Smooth muscle cell (in vitro differentiated cells): ENCODE measurements around the gene PAK1. TPM values are rescaled to one million over a fixed set of nuclear protein-coding genes. Genes with fewer than 3 reads are reported as not detected.

ENCODE experiments used
- DNase-seq: peaks from one replicate; lab custom pipeline; 2025; ENCODE audit not compliant: unreplicated experiment; lab: John Stamatoyannopoulos, UW
- H2AFZ ChIP-seq: fragments of 200-600 bp; sonication (generic); 2 replicates; pipeline ENCODE4 v1.6.0; 2016; ENCODE audit warnings: antibody characterized with exemption, low read depth, mild to moderate bottlenecking
- H3F3A ChIP-seq: fragments of 200-600 bp; sonication (generic); 2 replicates; pipeline ENCODE4 v1.6.0; 2017; ENCODE audit warnings: antibody characterized with exemption, low read depth
- H3K27ac ChIP-seq: fragments of 200-600 bp; sonication (generic); 2 replicates; pipeline ENCODE4 v1.5.1; 2016; ENCODE audit warnings: low read depth, mild to moderate bottlenecking
- H3K27me3 ChIP-seq: fragments of 200-600 bp; sonication (generic); 2 replicates; pipeline ENCODE4 v1.6.1; 2016; ENCODE audit warnings: low read depth, mild to moderate bottlenecking
- H3K36me3 ChIP-seq: fragments of 200-600 bp; sonication (generic); 2 replicates; pipeline ENCODE4 v1.5.1; 2016; ENCODE audit warnings: low read depth
- H3K4me1 ChIP-seq: fragments of 200-600 bp; sonication (generic); 2 replicates; pipeline ENCODE4 v1.5.1; 2016; ENCODE audit warnings: low read depth
- H3K4me2 ChIP-seq: fragments of 200-600 bp; sonication (generic); 2 replicates; pipeline ENCODE4 v1.6.0; 2016; ENCODE audit warnings: mild to moderate bottlenecking
- H3K4me3 ChIP-seq: fragments of 200-600 bp; sonication (generic); 2 replicates; pipeline ENCODE4 v1.5.1; 2016; ENCODE audit warnings: mild to moderate bottlenecking
- H3K79me2 ChIP-seq: fragments of 200-600 bp; sonication (generic); 2 replicates; pipeline ENCODE4 v1.6.0; 2016; ENCODE audit warnings: low read depth, mild to moderate bottlenecking
- H3K9ac ChIP-seq: fragments of 200-600 bp; sonication (generic); 2 replicates; pipeline ENCODE4 v1.6.0; 2016; ENCODE audit warnings: low read depth
- H3K9me3 ChIP-seq: fragments of 200-600 bp; sonication (generic); replicated peaks from 2 replicates; pipeline ENCODE4 v1.5.1; 2016; ENCODE audit warnings: low read depth
- H4K20me1 ChIP-seq: fragments of 200-600 bp; sonication (generic); 2 replicates; pipeline ENCODE4 v1.6.0; 2016; ENCODE audit warnings: low read depth
- WGBS: methylation state at CpG from one replicate; pipeline ENCODE4 v1.1.7; 2016; ENCODE audit warnings: low lambda C conversion rate; 5-methylcytosine and 5-hydroxymethylcytosine counted together
- polyA plus RNA-seq: library from polyadenylated mRNA; unstranded; fragments of >200 nt; fragmentation: Nextera tagmentation; extraction: Ambion mirVana; gene quantifications from 2 replicates; pipeline ENCODE4 v1.2.1, GENCODE V29; 2016
- total RNA-seq: library from RNA; depleted of rRNA; stranded (reverse); fragments of >200 nt; gene quantifications from 2 replicates; pipeline ENCODE4 v1.2.3, GENCODE V29; 2014
- TF ChIP-seq, protein P1 (sequence below): fragments of 200-600 bp; sonication (generic); IDR thresholded peaks from 2 replicates; pipeline ENCODE4 v1.5.1; 2017; ENCODE audit warnings: borderline replicate concordance, mild to moderate bottlenecking, antibody characterized with exemption; ENCODE audit not compliant: insufficient read depth, poor library complexity, severe bottlenecking

Gene PAK1
- total and polyA plus RNA-seq, 2 experiments from 2014 or later = 20.5 to 31.7 TPM

DNA sequence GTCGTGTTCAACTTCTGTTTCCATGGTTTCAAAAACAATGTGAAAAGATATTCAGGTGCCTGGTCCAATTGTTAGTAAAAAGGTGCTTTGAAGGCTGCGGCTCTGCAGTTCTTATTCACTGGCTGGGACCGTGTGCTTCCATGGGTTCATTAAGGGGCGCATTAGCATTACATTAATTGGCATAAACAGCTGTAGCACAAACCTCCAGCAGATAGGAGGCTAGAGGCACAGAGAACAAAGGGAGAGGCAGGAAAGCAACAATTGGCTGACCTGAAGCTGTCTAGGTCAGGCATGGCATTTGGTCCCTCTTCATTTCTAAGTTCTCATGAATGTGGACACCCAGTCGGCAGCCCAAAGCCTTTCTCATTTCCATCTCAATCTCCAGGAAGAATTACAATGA is 16.6 kb downstream of the PAK1 start:
- 73% methylated on average over 5 of the region's 5 CpGs for WGBS

DNA sequence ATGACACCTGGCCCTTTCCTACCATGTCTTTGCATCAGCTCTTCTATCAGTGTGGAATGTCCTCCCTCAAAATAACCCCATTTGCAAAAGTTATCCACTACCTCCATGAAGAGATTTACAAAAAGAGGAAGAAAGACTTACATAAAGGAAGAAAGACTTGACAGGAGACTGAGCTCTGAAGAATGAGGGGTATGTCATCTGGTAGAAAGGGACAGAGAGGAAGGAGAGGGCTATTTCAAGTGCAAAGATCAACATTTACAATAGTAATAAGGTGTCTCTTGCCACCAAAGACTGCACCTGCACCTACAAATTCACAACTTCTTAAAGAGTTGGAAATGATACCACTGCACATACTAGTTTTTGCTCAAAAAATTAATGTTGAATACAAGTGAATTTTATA is 18.2 kb downstream of the PAK1 start:
- H2AFZ ChIP-seq = no peak overlapping the region
- no peak overlapping the region for H3K9ac ChIP-seq
- no peak overlapping the region for H3K4me2 ChIP-seq
- no peaks in the 10 kb centered on the region for H4K20me1 ChIP-seq
- H3F3A ChIP-seq = no peaks in the 10 kb centered on the region
- H3K4me3 ChIP-seq = no peak overlapping the region
- H3K79me2 ChIP-seq = no peaks in the 10 kb centered on the region
- H3K4me1 ChIP-seq = peaks cover 19% of the 10 kb centered on the region
- no peaks in the 10 kb centered on the region for H3K9me3 ChIP-seq
- H3K27ac ChIP-seq = no peak overlapping the region
- TF ChIP-seq, protein P1, sequence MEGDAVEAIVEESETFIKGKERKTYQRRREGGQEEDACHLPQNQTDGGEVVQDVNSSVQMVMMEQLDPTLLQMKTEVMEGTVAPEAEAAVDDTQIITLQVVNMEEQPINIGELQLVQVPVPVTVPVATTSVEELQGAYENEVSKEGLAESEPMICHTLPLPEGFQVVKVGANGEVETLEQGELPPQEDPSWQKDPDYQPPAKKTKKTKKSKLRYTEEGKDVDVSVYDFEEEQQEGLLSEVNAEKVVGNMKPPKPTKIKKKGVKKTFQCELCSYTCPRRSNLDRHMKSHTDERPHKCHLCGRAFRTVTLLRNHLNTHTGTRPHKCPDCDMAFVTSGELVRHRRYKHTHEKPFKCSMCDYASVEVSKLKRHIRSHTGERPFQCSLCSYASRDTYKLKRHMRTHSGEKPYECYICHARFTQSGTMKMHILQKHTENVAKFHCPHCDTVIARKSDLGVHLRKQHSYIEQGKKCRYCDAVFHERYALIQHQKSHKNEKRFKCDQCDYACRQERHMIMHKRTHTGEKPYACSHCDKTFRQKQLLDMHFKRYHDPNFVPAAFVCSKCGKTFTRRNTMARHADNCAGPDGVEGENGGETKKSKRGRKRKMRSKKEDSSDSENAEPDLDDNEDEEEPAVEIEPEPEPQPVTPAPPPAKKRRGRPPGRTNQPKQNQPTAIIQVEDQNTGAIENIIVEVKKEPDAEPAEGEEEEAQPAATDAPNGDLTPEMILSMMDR = no peak
- H3K36me3 ChIP-seq = no peaks in the 10 kb centered on the region
- no peaks in the 10 kb centered on the region for H3K27me3 ChIP-seq
- DNase-seq = no peak

More for the DNA sequence above, 16.6 kb downstream of the PAK1 start:
- H3K79me2 ChIP-seq = no peaks in the 10 kb centered on the region
- H3K4me3 ChIP-seq = no peak overlapping the region
- no peak for DNase-seq
- H3K27ac ChIP-seq = no peak overlapping the region
- H3K9ac ChIP-seq = no peak overlapping the region
- H3F3A ChIP-seq = no peaks in the 10 kb centered on the region
- no peaks in the 10 kb centered on the region for H3K9me3 ChIP-seq
- no peak overlapping the region for H2AFZ ChIP-seq
- TF ChIP-seq, protein P1 = no peak
- no peaks in the 10 kb centered on the region for H3K36me3 ChIP-seq
- H3K4me2 ChIP-seq = no peak overlapping the region
- no peaks in the 10 kb centered on the region for H3K27me3 ChIP-seq
- peaks cover 19% of the 10 kb centered on the region for H3K4me1 ChIP-seq
- H4K20me1 ChIP-seq = no peaks in the 10 kb centered on the region

DNA sequence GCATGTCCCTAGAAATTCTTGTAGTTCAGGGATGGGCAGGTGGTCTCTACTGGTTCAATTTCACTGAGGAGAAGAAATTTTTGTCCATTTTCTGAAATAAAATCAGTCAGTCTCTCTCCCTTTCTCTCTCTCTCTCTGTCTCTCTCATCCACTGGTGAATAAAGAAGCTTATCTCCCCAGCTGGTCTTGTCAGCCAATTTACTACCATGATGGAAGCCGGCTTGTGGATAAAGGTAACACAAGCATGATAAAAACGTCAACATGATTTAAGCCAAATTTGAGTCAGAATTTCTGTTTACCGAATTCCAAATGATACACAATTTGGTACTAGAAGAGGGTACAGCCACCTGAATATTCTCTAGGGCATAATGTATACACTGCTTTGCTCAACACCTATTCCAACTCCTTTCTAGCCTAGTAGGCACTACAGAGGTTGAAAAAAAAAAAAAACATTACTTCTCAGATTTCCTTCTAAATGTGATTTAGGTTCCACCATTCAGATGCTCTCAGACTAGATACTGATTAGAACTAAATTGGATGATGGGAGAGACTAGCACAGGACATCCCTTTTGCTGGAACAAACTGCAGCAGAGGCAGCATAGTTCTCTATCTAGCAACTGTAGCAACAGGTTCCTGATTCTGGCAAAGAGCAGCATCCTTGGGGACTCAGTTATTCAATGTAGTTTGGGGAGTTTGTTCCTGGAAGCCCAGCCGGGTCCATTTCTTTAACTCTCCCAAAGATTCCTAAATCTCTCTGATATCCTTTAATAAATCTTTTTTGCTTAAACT is 18.8 kb downstream of the PAK1 start:
- Histone ChIP-seq H3K9ac (no peak overlapping the region), H3K9me3 (no peaks in the 10 kb centered on the region), H3K79me2 (no peaks in the 10 kb centered on the region), H3K27me3 (no peaks in the 10 kb centered on the region), H3K4me1 (peaks cover 19% of the 10 kb centered on the region), H3K4me3 (no peak overlapping the region), H4K20me1 (no peaks in the 10 kb centered on the region), H2AFZ (no peak overlapping the region), H3F3A (no peaks in the 10 kb centered on the region), H3K36me3 (no peaks in the 10 kb centered on the region), H3K4me2 (no peak overlapping the region), H3K27ac (no peak overlapping the region)
- DNase-seq = no peak
- TF ChIP-seq, protein P1 = no peak
- WGBS = 27% methylated on average over 4 of the region's 4 CpGs

DNA sequence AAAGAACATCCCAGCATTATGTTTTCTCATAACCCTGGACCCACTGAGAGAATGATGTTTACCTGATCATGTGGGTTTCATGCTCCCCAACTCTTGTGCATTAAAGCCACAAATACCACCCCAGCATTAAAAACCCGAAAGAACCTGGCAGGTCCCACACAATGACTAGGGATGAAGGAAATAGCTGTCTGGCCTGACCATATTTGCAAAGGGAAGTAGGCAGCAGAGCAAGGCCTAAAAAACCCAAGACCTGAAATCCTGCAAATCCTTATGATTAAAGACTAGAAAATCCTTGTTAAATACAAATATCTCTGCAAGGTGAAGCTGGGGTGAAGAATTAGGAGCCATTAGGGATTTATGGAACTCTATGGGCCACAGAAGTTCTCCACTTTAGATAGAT is 23.7 kb downstream of the PAK1 start:
- no peak overlapping the region for H2AFZ ChIP-seq
- TF ChIP-seq, protein P1 = no peak
- no peaks in the 10 kb centered on the region for H3K9me3 ChIP-seq
- H3K4me2 ChIP-seq = no peak overlapping the region
- H3K27ac ChIP-seq = no peak overlapping the region
- no peaks in the 10 kb centered on the region for H3K4me1 ChIP-seq
- DNase-seq = no peak
- H3K36me3 ChIP-seq = no peaks in the 10 kb centered on the region
- no peak overlapping the region for H3K4me3 ChIP-seq
- H3K9ac ChIP-seq = no peak overlapping the region
- no peaks in the 10 kb centered on the region for H3F3A ChIP-seq
- WGBS = 100% methylated on average over 1 of the region's 1 CpG
- H3K27me3 ChIP-seq = no peaks in the 10 kb centered on the region
- no peaks in the 10 kb centered on the region for H3K79me2 ChIP-seq
- H4K20me1 ChIP-seq = no peaks in the 10 kb centered on the region
